Esophagus squamous epithelium (tissue), 5 donors: Measurements from ENCODE around the gene CAPN1. TPM values are rescaled to one million over a fixed set of nuclear protein-coding genes. Genes with fewer than 3 reads are reported as not detected.
"Not testable (repeated sequence)": the region's sequence is repeated elsewhere in the genome, so short reads cannot be mapped to it uniquely, and the experiment has no call there.

ENCODE experiments used
- DNase-seq: peaks from one replicate; lab custom pipeline; 2025; lab: John Stamatoyannopoulos, UW
- H3K27ac ChIP-seq, 4 donors: fragments of 200-600 bp; sonication (generic); one replicate each; pipeline ENCODE4 v1.5.1; 2016 to 2019; ENCODE audit warnings: mild to moderate bottlenecking in 1 of 4
- H3K27me3 ChIP-seq, 4 donors: fragments of 200-600 bp; sonication (generic); 1 replicate in 3 of 4; 2 replicates in 1 of 4; pipeline versions ENCODE4 v1.5.1 to v1.6.0; 2017 to 2021; ENCODE audit warnings: antibody characterized with exemption in 1 of 4
- H3K36me3 ChIP-seq, 3 donors: fragments of 200-600 bp; sonication (generic); one replicate each; pipeline ENCODE4 v1.5.1; 2016 to 2019
- H3K4me1 ChIP-seq, 3 donors: fragments of 200-600 bp; sonication (generic); one replicate each; pipeline ENCODE4 v1.5.1; 2017 to 2019
- H3K4me3 ChIP-seq, 4 donors: fragments of 200-600 bp; sonication (generic); 1 replicate in 3 of 4; 2 replicates in 1 of 4; pipeline ENCODE4 v1.5.1; 2016 to 2019; ENCODE audit warnings: mild to moderate bottlenecking in 2 of 4, moderate library complexity in 1 of 4
- H3K9me3 ChIP-seq, 3 donors: fragments of 200-600 bp; sonication (generic); one replicate each; pipeline ENCODE4 v1.5.1; 2016 to 2019
- POLR2A ChIP-seq, 4 donors: fragments of 450-650 bp; IDR thresholded peaks; one replicate each; pipeline ENCODE4 v1.6.1; 2017; ENCODE audit warnings: antibody characterized with exemption in 4 of 4, mild to moderate bottlenecking in 4 of 4, moderate library complexity in 3 of 4
- WGBS, 2 donors: methylation state at CpG; one replicate each; pipeline ENCODE4 v1.1.5; 2018; 5-methylcytosine and 5-hydroxymethylcytosine counted together
- intact Hi-C: fragments of 100-400 bp; cut with DNase I; formaldehyde crosslinking; loops from one replicate; pipeline ENCODE4 v1.15.0; 2022
- total RNA-seq, 4 donors: library from RNA; depleted of rRNA; stranded (reverse); fragments of >200 nt; gene quantifications; one replicate each; pipeline ENCODE4 v1.1.0, GENCODE V29; 2016
- TF ChIP-seq, protein P1 (sequence below), 6 experiments: fragments of 450-650 bp in 4 of 6; fragments of 200-600 bp in 2 of 6; sonication (generic) in 2 of 6; IDR thresholded peaks; one replicate each; pipeline ENCODE4 v1.5.1; 2016 to 2019; ENCODE audit warnings: antibody characterized with exemption in 6 of 6, mild to moderate bottlenecking in 4 of 6, moderate library complexity in 4 of 6
- donor health status: DM: yes; HTN: yes; CAD: no.

Gene CAPN1
- total RNA-seq, 4 donors from 2014 or later = 225 to 696 (median 354) TPM

DNA sequence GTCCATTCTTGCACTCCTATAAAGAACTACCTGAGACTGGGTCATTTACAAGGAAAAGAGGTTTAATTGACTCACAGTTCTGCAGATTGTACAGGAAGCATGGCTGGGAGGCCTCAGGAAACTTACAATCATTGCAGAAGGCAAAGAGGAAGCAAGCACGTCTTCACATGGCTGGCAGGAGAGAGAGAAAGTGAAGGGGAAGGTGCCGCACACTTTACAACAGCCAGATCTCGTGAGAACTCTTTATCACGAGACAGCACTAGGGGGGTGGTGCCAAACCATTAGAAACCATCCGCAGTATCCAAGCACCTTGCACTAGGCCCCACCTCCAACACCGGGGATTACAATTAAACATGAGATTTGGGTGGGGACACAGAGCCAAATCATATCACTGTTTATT is 60.7 kb downstream of the CAPN1 start:
- no peak for TF ChIP-seq POLR2A (IDR thresholded peaks at IDR 0.05)
- TF ChIP-seq, protein P1, sequence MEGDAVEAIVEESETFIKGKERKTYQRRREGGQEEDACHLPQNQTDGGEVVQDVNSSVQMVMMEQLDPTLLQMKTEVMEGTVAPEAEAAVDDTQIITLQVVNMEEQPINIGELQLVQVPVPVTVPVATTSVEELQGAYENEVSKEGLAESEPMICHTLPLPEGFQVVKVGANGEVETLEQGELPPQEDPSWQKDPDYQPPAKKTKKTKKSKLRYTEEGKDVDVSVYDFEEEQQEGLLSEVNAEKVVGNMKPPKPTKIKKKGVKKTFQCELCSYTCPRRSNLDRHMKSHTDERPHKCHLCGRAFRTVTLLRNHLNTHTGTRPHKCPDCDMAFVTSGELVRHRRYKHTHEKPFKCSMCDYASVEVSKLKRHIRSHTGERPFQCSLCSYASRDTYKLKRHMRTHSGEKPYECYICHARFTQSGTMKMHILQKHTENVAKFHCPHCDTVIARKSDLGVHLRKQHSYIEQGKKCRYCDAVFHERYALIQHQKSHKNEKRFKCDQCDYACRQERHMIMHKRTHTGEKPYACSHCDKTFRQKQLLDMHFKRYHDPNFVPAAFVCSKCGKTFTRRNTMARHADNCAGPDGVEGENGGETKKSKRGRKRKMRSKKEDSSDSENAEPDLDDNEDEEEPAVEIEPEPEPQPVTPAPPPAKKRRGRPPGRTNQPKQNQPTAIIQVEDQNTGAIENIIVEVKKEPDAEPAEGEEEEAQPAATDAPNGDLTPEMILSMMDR (IDR thresholded peaks at IDR 0.05) = no peak
- intact Hi-C loops = no loop called here
- Histone ChIP-seq H3K27me3 (no peaks in the 10 kb centered on the region), H3K27ac (no peak overlapping the region), H3K4me3 (no peak overlapping the region), H3K36me3 (no peaks in the 10 kb centered on the region), H3K9me3 (no peaks in the 10 kb centered on the region), H3K4me1 (peaks cover 0 to 12% (median 0%) of the 10 kb centered on the region in 3 donors)
- WGBS, 2 donors = 68 to 75% methylated on average over 6 of the region's 6 CpGs
- DNase-seq = no peak

DNA sequence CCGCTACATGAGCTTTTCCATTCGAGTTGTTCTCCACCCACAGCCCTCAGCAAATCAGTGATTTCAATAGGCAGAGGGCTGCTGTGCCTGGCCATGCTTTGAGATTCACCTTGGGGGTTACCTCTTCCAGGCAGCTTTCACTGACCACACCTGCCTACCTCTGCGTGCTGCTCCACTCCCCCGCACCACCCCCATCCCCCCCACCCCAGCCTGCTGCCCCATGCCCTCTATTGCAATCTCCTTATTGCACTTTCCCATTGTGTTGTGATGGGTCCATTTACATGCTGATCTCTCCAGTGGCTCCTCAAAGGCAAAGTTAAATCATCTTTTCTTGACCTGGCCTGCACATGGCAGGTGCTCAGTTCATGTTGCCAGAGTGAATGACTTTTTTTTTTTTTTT is 62.1 kb downstream of the CAPN1 start:
- TF ChIP-seq, protein P1 (IDR thresholded peaks at IDR 0.05) = no peak
- TF ChIP-seq POLR2A (IDR thresholded peaks at IDR 0.05) = no peak

DNA sequence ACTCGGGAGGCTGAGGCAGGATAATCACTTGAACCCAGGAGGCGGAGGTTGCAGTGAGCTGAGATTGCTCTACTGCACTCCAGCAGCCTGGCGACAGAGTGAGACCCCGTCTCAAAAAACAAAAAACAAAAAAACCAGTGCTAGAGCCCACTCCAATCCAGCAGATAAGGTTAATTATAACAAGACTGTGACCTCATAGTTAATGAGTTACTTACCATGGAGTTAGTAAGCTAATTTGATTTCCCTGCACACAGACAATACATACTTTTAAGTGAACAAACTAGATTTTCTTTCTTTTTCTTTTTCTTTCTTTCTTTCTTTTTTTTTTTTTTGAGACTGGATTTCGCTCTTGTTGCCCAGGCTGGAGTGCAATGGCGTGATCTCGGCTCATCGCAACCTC is 63.3 kb downstream of the CAPN1 start:
- H3K4me3 ChIP-seq, intact Hi-C loops, H3K27me3 ChIP-seq, H3K36me3 ChIP-seq, H3K9me3 ChIP-seq, DNase-seq, H3K27ac ChIP-seq: not testable (repeated sequence)
- peaks cover 0 to 15% (median 0%) of the 10 kb centered on the region in 3 donors for H3K4me1 ChIP-seq
- WGBS, 2 donors = 93% methylated on average over 8 of the region's 8 CpGs

More for the DNA sequence above, 62.1 kb downstream of the CAPN1 start:
- Histone ChIP-seq H3K36me3 (no peaks in the 10 kb centered on the region), H3K4me1 (peaks cover 0 to 15% (median 0%) of the 10 kb centered on the region in 3 donors), H3K27me3 (no peaks in the 10 kb centered on the region), H3K27ac (no peak overlapping the region), H3K9me3 (no peaks in the 10 kb centered on the region), H3K4me3 (no peak overlapping the region)
- intact Hi-C loops = no loop called here
- no peak for DNase-seq
- WGBS, 2 donors = 40 to 55% methylated on average over 4 of the region's 4 CpGs

DNA sequence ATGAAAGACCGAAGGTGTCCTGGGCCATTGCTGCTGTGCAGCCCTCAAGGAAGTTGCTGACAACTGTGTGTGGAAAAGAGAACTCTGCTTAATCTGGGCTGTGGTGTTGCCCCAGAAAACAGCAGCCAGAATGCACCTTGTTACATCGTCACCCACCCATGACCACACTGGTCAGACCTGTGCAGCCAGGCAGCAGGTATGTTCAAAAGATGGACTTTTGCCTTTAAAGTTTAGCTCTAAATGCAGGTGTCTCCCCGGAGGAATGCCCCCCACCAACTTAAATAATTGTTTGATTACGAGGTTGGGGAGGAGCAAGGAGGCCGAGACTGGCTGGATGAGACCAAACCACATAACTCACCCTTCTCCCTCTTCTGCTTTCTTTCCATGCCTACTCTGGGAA is 64.8 kb downstream of the CAPN1 start:
- H3K27ac ChIP-seq = no peak overlapping the region
- H3K9me3 ChIP-seq = no peaks in the 10 kb centered on the region
- no peaks in the 10 kb centered on the region for H3K36me3 ChIP-seq
- intact Hi-C loops = no loop called here
- no peaks in the 10 kb centered on the region for H3K27me3 ChIP-seq
- H3K4me3 ChIP-seq = no peak overlapping the region
- peaks cover 0 to 15% (median 0%) of the 10 kb centered on the region in 3 donors for H3K4me1 ChIP-seq
- DNase-seq = no peak
- 76 to 81% methylated on average over 5 of the region's 5 CpGs for WGBS, 2 donors
- no peak for TF ChIP-seq POLR2A (IDR thresholded peaks at IDR 0.05)
- TF ChIP-seq, protein P1 (IDR thresholded peaks at IDR 0.05) = no peak

DNA sequence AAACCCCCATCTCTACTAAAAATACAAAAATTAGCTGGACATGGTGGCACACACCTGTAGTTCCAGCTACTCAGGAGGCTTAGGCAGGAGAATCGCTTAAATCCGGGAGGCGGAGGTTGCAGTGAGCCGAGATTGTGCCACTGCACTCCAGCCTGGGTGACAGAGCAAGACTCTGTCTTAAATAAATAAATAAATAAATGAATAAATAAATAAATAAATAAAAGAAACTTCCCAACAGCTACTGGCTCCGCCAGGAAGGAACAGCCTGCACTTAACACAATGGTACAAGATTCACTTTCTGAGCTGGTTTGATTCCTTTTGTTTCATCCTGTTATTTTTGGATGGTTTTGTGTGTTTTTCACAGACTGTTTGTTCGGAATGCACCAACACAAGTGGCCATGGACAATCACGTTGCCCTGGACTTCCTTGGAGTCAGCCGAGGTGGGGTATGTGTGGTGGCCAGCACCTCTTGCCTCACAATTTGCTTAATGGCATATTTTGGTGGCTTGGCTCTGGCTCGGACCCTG is 66.5 kb downstream of the CAPN1 start:
- H3K27me3 ChIP-seq, intact Hi-C loops, H3K27ac ChIP-seq, H3K36me3 ChIP-seq, H3K4me3 ChIP-seq, DNase-seq, H3K9me3 ChIP-seq: not testable (repeated sequence)
- H3K4me1 ChIP-seq = peaks cover 0 to 15% (median 0%) of the 10 kb centered on the region in 3 donors
- 83 to 87% methylated on average over 8 to 9 of the region's 9 CpGs for WGBS, 2 donors

DNA sequence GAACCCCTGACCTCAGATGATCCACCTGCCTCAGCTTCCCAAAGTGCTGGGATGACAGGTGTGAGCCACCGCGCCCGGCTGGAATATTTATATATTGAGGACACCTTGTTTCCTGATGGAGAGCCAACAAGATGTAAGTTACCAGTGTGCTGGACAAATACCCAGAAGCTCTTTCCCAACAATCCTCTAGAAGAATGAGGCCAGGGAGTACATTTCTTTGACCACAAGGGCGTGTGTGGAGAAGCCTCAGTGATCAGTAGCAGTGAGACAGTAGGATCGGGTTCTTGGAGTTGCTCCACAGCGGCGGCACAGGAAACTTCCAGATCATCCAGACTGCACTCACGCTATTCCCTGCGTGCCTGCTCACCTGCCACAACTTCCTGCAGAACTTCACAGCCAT is 69.7 kb downstream of the CAPN1 start:
- Histone ChIP-seq H3K27ac (no peak overlapping the region), H3K27me3 (peaks cover 0 to 3% (median 0%) of the 10 kb centered on the region in 4 donors), H3K36me3 (no peaks in the 10 kb centered on the region), H3K4me3 (no peak overlapping the region), H3K9me3 (no peaks in the 10 kb centered on the region), H3K4me1 (peaks cover 0 to 12% (median 0%) of the 10 kb centered on the region in 3 donors)
- TF ChIP-seq, protein P1 (IDR thresholded peaks at IDR 0.05) = no peak
- no peak for TF ChIP-seq POLR2A (IDR thresholded peaks at IDR 0.05)
- DNase-seq = no peak
- whole genome bisulfite sequencing, 2 donors = 79 to 86% methylated on average over 8 to 9 of the region's 9 CpGs
- intact Hi-C loops = loop anchor here (10.0 kb wide), 1 partner anchor 47 kb away; no protein-coding TSS in a partner anchor
